Subcutaneous adipose tissue (tissue), 4 donors: ENCODE results near the gene ARL16. TPM values are rescaled to one million over a fixed set of nuclear protein-coding genes. Genes with fewer than 3 reads are reported as not detected.

Experiments used
- total RNA-seq, 4 donors: library from RNA; depleted of rRNA; stranded (reverse); fragments of >200 nt; gene quantifications; one replicate each; pipeline ENCODE4 v1.1.0, GENCODE V29; 2016
- TF ChIP-seq, protein P1 (sequence below): fragments of 450-650 bp; IDR thresholded peaks from one replicate; pipeline ENCODE4 v1.5.1; 2016; ENCODE audit warnings: low read depth, mild to moderate bottlenecking, control low read depth, antibody characterized with exemption, moderate library complexity

ARL16 gene
- total RNA-seq, 4 donors from 2014 or later: 13.2 to 40.3 (median 36.4) TPM

DNA sequence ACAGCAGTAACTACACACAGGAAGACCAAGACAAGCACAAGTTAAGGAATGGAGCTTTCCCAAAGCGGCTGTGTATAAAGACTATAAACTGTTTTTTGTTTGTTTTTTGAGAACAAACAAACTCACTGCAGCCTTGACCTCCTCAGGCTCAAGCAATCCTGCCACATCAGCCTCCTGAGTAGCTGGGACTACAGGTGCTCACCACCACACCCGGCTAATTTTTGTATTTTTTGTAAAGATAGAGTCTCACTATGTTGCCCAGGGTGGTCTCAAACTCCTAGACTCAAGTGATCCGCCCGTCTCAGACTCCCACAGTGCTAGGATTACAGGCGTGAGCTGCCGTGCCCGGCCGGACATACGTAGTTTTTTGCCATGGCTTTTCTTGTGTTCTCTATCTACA lies 23.2 kb downstream of the ARL16 start:
- TF ChIP-seq, protein P1, sequence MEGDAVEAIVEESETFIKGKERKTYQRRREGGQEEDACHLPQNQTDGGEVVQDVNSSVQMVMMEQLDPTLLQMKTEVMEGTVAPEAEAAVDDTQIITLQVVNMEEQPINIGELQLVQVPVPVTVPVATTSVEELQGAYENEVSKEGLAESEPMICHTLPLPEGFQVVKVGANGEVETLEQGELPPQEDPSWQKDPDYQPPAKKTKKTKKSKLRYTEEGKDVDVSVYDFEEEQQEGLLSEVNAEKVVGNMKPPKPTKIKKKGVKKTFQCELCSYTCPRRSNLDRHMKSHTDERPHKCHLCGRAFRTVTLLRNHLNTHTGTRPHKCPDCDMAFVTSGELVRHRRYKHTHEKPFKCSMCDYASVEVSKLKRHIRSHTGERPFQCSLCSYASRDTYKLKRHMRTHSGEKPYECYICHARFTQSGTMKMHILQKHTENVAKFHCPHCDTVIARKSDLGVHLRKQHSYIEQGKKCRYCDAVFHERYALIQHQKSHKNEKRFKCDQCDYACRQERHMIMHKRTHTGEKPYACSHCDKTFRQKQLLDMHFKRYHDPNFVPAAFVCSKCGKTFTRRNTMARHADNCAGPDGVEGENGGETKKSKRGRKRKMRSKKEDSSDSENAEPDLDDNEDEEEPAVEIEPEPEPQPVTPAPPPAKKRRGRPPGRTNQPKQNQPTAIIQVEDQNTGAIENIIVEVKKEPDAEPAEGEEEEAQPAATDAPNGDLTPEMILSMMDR: no peak

DNA sequence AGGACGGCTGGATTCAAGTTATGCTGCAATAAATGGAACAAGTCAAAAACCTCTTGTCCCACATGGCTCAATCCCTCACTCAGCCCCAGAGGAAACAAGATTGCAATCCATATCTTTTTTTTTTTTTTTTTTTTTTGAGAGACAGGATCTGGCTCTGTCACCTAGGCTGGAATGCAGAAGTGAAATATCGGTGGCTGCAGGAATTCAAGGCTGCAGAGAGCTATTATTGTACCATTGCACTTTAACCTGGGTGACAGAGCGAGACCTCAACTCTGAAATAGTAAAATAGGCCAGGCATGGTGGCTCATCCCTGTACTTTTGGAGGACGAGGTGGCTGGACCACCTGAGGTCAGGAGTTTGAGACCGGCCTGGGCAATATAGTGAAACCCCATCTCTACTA lies 24.6 kb downstream of the ARL16 start:
- TF ChIP-seq, protein P1: no peak

DNA sequence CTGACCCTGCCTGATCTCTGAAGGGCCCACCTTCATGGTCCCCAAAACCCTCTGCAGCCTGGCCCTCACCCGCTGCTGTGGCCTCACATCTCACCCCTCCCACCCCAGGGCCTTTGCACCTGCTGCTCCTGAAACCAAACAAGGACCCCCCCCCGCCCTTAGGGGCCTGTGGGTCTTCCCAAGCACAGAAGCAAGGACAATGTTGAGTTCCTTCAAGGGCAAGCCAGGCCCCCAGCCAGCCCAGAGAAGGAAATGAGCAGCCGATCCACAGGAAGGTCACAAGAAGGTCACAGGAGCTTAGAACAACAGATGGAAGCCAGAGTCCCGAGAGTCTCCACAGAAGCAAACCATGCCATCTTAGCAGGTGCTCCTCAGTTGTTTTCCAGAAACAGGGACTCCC lies 26.8 kb downstream of the ARL16 start:
- TF ChIP-seq, protein P1: no peak

DNA sequence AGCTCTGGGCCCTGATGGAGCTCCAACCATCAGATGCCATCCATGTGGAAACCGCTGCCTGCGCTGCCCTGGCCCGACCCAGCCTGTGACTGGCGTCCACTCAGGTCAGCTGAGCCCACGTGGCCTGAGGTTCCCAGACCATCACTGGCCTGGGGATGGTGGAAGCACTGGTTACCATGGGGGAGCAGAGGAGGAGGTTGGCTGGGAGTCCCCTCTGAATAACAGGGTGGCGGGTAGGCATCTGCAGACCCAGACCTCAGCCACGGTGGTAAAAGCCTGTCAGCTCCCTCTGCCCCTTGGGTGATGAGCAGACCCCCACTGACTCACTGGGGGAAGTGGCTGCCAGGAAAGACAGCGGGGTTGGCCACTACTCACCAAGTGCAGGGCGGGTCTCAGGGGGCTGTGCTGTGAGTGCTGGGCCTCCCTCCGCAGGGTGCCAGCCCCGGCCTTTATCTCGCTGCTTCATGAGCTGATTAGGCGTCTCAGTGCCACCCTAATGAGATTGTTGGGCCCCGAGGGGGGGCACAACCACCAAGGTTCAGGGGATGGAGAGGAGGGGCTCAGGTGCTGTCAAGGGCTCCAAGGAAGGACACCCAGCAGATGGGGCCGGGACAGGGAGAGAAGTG lies 27.4 kb downstream of the ARL16 start, which contains the start of gene PDE6G:
Gene PDE6G, minus strand, starts transcription at position 425 of the 626 bp plus-strand sequence. CDS start 3,237 bp downstream, outside the sequence.
- TF ChIP-seq, protein P1: no peak

DNA sequence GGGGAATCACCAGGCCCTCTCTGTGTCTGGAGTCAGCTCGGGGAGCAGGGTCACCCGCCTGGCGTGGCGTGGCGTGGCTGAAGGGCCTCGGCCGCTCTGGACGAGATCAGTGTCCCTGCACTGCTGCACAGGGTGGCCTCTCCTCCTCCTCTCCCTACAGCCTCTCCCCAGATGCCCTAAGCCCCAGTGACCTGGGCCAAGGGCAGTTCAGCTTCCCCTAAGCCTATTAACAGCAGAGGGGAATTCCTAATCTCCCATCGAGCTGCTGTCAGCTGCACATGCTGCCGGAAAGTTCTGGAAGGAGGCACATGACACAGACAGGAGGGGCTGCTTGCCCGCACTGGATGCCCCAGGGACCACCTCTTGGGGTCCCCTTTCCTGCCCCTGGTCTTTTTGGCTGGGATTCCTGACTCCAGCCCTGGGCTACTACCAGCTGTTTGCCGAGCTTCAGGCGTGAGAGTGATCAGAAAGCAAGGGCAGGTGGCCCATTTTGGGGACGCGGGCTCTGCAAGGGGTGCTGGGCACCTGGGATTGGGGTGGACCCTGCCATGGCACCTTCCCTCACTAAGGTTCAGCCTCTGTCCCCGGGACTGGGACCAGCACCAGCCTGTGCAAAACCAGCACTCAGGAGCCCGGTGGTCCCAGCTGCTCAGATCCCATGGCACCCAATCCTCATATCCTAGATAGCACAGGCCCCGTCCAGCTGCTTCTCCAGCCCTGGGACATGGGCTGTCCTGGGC lies 28.0 kb downstream of the ARL16 start:
- TF ChIP-seq, protein P1: no peak

DNA sequence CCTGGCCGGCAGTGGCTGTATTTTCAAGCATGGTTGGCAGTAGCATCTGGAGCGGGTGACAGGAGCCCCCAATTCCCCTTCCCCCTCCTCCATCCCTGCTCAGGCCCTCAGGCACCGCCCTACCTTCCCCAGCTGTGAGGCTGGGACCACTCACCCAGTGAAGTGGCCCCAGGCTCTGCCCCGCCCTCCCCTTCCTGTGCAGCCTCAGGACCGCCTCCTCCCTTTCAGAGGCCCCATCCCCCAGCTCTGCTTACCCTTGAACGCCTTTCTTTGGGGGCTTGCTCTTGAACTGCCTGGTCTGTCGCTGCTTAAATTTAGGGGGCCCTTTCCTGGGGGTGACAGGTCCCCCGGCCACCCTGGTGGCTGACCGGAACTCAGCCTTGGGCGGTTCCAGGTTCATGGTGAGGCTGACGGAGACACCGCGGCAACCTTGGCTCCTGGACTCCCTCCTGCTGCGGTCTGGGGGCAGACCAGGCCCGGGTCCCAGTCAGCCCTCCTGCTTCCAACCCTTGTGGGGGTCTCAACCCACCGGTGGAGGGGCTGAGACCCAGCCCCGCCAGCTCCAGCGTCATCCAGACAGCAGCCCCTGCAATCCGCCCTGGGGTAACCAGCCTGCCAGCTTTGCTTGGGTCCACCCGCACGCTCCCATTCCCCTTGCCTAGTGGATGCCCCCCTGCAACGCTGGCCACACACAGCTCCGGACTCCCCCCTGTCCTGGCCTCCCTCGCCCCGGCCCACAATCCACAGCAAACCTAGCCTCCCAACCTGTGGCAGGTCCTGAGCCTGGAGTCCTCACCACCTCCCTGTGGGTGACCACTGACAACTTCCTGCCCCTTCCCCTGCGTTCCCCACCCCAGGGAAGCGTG lies 30.5 kb downstream of the ARL16 start:
- TF ChIP-seq, protein P1: no peak

DNA sequence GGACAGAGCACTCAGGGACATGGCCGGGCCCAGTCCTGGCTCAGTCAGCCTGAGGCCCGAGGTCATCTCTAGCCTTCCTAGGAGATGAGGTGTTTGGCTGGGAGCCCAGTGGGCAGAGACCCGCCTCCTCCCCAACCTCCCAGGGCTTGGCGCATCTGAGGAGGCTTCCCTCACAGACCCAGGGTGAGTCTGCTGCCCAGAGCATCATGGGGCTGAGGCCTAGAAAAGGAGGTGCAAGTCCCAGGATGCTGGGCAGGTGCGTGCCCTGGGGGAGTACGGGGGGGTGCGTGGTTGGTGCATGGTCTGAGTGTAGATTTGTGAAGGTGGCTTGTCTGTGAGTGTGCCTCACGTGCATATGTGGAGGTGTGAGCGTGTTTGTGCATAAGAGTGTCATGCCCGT lies 31.9 kb downstream of the ARL16 start:
- TF ChIP-seq, protein P1: no peak
